ENCODE results near the gene REST. TPM values are rescaled to one million over a fixed set of nuclear protein-coding genes. Genes with fewer than 3 reads are reported as not detected.

The REST gene
- total RNA-seq, 1 donor from 2014 or later: 86.8 TPM

- no peaks in the 10 kb centered on the region for H3K9me3 Mint-ChIP-seq
- no peak overlapping the region for H3K4me3 Mint-ChIP-seq
- peak overlapping the region; percentile 77 for H3K27ac Mint-ChIP-seq
- no peak for TF ChIP-seq CTCF (IDR thresholded peaks at IDR 0.05; ENCODE audit: unreplicated experiment)
- no peaks in the 10 kb centered on the region for H3K27me3 Mint-ChIP-seq (ENCODE audit: low read depth)
- H3K36me3 Mint-ChIP-seq: peaks cover 58% of the 10 kb centered on the region
- DNase-seq (ENCODE audit: low spot score in 2 of 2, unreplicated experiment in 2 of 2): peak in 1 of 2 experiments; percentile 40
- peaks cover 6% of the 10 kb centered on the region for H3K4me1 Mint-ChIP-seq
These were observed 87.8 kb downstream of the REST start for GRCh38 chr4:56995525-56995924.

GRCh38 chr4:56999751-57000150 is 92.1 kb downstream of the REST start:
- H3K9me3 Mint-ChIP-seq: no peaks in the 10 kb centered on the region
- no peaks in the 10 kb centered on the region for H3K27me3 Mint-ChIP-seq (ENCODE audit: low read depth)
- DNase-seq (ENCODE audit: low spot score in 2 of 2, unreplicated experiment in 2 of 2): no peak
- H3K4me1 Mint-ChIP-seq: peaks cover 6% of the 10 kb centered on the region
- H3K27ac Mint-ChIP-seq: no peak overlapping the region
- H3K4me3 Mint-ChIP-seq: no peak overlapping the region
- H3K36me3 Mint-ChIP-seq: peaks cover 48% of the 10 kb centered on the region
- no peak for TF ChIP-seq CTCF (IDR thresholded peaks at IDR 0.05; ENCODE audit: unreplicated experiment)

- peaks cover 45% of the 10 kb centered on the region for H3K36me3 Mint-ChIP-seq
- H3K4me1 Mint-ChIP-seq: no peaks in the 10 kb centered on the region
- DNase-seq (ENCODE audit: low spot score in 2 of 2, unreplicated experiment in 2 of 2): no peak
- no peaks in the 10 kb centered on the region for H3K9me3 Mint-ChIP-seq
- H3K27me3 Mint-ChIP-seq (ENCODE audit: low read depth): no peaks in the 10 kb centered on the region
- no peak overlapping the region for H3K4me3 Mint-ChIP-seq
- no peak for TF ChIP-seq CTCF (IDR thresholded peaks at IDR 0.05; ENCODE audit: unreplicated experiment)
- H3K27ac Mint-ChIP-seq: no peak overlapping the region
These were observed 105.9 kb downstream of the REST start for GRCh38 chr4:57013543-57014120.

Other genes starting within 250 kb of the REST start
- gene HOPX, start 226.6 kb upstream of the REST start, total RNA-seq: 2.7 to 3.3 TPM (median 3.1 TPM) in 3 replicates
- not detected in 3 replicates for gene SPINK2, start 86.2 kb upstream of the REST start, total RNA-seq
- 17.5 to 18.4 TPM (median 17.6 TPM) in 3 replicates for gene NOA1, start 69.7 kb downstream of the REST start, total RNA-seq
- 99.7 to 103 TPM (median 102 TPM) in 3 replicates for gene POLR2B, start 71.0 kb downstream of the REST start, total RNA-seq
- 98.5 to 114 TPM (median 107 TPM) in 3 replicates for gene IGFBP7, start 202.5 kb downstream of the REST start, total RNA-seq

Measured in mesothelial cell of epicardium (in vitro differentiated cells).